Naive thymus-derived CD4-positive, alpha-beta T cell (primary cell): ENCODE data around the gene TMEM245. TPM values are rescaled to one million over a fixed set of nuclear protein-coding genes. Genes with fewer than 3 reads are reported as not detected.

Source experiments
- ATAC-seq: fragments of 150-1000 bp; cut with Tn5 transposase; 2 replicates; pipeline ENCODE4 v1.10.0; 2021; ENCODE audit warnings: mild to moderate bottlenecking, moderate library complexity
- CTCF ChIA-PET: fragments of 350-600 bp; sonication (Branson Sonifier 250); formaldehyde crosslinking; loops from one replicate; lab custom pipeline; 2021; ENCODE audit warnings: antibody characterized with exemption; lab: Charles Lee
- POLR2A ChIA-PET: fragments of 350-600 bp; sonication (Branson Sonifier 250); formaldehyde crosslinking; loops from one replicate; lab custom pipeline; 2021; ENCODE audit warnings: antibody characterized with exemption, inconsistent platforms; lab: Charles Lee
- DNase-seq, 9 donors: peaks; one replicate each; pipeline versions ENCODE4 v3.0.0 to v3.0.0-alpha.2; 2020 to 2022; ENCODE audit warnings: mixed read lengths in 1 of 9
- H3K27ac ChIP-seq: one replicate; pipeline ENCODE4 v1.7.0; 2013; ENCODE audit warnings: mild to moderate bottlenecking, low read depth, low read length, moderate library complexity
- H3K27me3 ChIP-seq, 2 donors: one replicate each; pipeline ENCODE4 v1.7.0; 2013; ENCODE audit warnings: low read length in 2 of 2, mild to moderate bottlenecking in 2 of 2, moderate library complexity in 2 of 2; ENCODE audit not compliant: control insufficient read depth in 2 of 2, insufficient read depth in 2 of 2
- H3K36me3 ChIP-seq, 3 experiments: 1 replicate in 2 of 3; 2 replicates in 1 of 3; pipeline ENCODE4 v1.7.0; 2013; ENCODE audit warnings: low read length in 3 of 3, mild to moderate bottlenecking in 3 of 3, moderate library complexity in 1 of 3; ENCODE audit not compliant: insufficient read depth in 3 of 3, control insufficient read depth in 2 of 3
- H3K4me1 ChIP-seq, 2 donors: one replicate each; pipeline ENCODE4 v1.7.0; 2013; ENCODE audit warnings: low read length in 2 of 2, mild to moderate bottlenecking in 2 of 2, moderate library complexity in 1 of 2; ENCODE audit not compliant: control insufficient read depth in 2 of 2, insufficient read depth in 2 of 2
- H3K4me3 ChIP-seq: 2 replicates; pipeline ENCODE4 v1.7.0; 2013; ENCODE audit warnings: mild to moderate bottlenecking, low read length
- H3K9me3 ChIP-seq, 3 experiments: 1 replicate in 2 of 3; 2 replicates in 1 of 3; pipeline ENCODE4 v1.7.0; 2013; ENCODE audit warnings: low read length in 3 of 3; ENCODE audit not compliant: control insufficient read depth in 2 of 3
- H3K27ac Mint-ChIP-seq, 9 donors: one replicate each; pipeline ENCODE4 v1.8.0; 2020 to 2022; ENCODE audit warnings: mixed read lengths in 9 of 9, mild to moderate bottlenecking in 8 of 9, moderate library complexity in 5 of 9, inconsistent platforms in 2 of 9
- H3K27me3 Mint-ChIP-seq, 5 donors: one replicate each; pipeline ENCODE4 v1.8.0; 2021 to 2022; ENCODE audit warnings: mixed read lengths in 5 of 5, mild to moderate bottlenecking in 1 of 5
- H3K36me3 Mint-ChIP-seq, 5 donors: one replicate each; pipeline ENCODE4 v1.8.0; 2020 to 2022; ENCODE audit warnings: mixed read lengths in 5 of 5, mild to moderate bottlenecking in 3 of 5, inconsistent platforms in 1 of 5
- H3K4me1 Mint-ChIP-seq, 7 donors: one replicate each; pipeline ENCODE4 v1.8.0; 2020 to 2022; ENCODE audit warnings: mixed read lengths in 7 of 7, mild to moderate bottlenecking in 3 of 7, inconsistent platforms in 1 of 7
- H3K4me3 Mint-ChIP-seq, 10 donors: one replicate each; pipeline ENCODE4 v1.8.0; 2020 to 2022; ENCODE audit warnings: mild to moderate bottlenecking in 10 of 10, mixed read lengths in 10 of 10, moderate library complexity in 6 of 10, inconsistent platforms in 2 of 10
- H3K9me3 Mint-ChIP-seq, 11 donors: one replicate each; pipeline ENCODE4 v1.8.0; 2020 to 2022; ENCODE audit warnings: mixed read lengths in 11 of 11, mild to moderate bottlenecking in 4 of 11, inconsistent platforms in 1 of 11, moderate library complexity in 1 of 11
- intact Hi-C, 2 donors: fragments of 100-400 bp; cut with micrococcal nuclease; formaldehyde crosslinking; loops; one replicate each; pipeline ENCODE4 v1.15.1; 2023
- polyA plus RNA-seq, 2 donors: library from polyadenylated mRNA; unstranded; fragments of 300-500 nt; fragmentation: Illumina TruSeq; gene quantifications; one replicate each; pipeline ENCODE4 v1.2.3, GENCODE V29; 2021
- total RNA-seq, 6 experiments: library from RNA in 5 of 6; stranded (reverse) in 5 of 6; gene quantifications; 1 replicate in 5 of 6; 2 replicates in 1 of 6; pipeline ENCODE4 v1.2.3 and lab custom pipeline; 2021 to 2026

Gene TMEM245
- total and polyA plus RNA-seq, 7 experiments from 2014 or later: 25.5 to 76.7 (median 29.2) TPM

DNA sequence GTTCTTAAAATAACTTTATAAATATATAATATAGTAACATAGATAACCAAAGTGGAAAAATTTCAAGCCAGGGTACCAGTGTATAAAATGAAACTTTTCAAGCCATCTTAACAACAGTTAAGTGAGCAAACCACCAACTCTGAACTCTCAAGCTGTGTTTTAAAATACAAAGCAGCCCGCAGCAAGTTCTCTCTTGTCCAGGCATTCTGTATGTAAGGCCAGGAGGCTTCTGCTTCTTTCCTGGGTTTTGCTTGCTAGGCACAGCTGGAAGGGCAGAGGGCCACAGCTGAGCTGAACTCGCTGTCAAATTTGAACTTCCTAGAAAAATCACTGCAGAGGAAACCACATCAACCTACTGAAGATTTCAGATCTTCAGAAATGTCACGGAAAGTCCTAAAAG lies 99.6 kb downstream of the TMEM245 start:
- DNase-seq (no peak), ATAC-seq (no peak)
- no peak overlapping the region for H3K4me3 ChIP-seq
- no peaks in the 10 kb centered on the region for H3K9me3 ChIP-seq
- intact Hi-C loops: no loop called here
- no peaks in the 10 kb centered on the region for H3K27me3 Mint-ChIP-seq
- no peaks in the 10 kb centered on the region for H3K27me3 ChIP-seq
- H3K9me3 Mint-ChIP-seq: no peaks in the 10 kb centered on the region
- no peaks in the 10 kb centered on the region for H3K4me1 ChIP-seq
- H3K4me3 Mint-ChIP-seq: no peak overlapping the region
- H3K4me1 Mint-ChIP-seq: peaks cover 0 to 15% (median 7%) of the 10 kb centered on the region in 7 donors
- H3K36me3 ChIP-seq: peaks cover 0 to 10% (median 0%) of the 10 kb centered on the region in 3 experiments
- H3K36me3 Mint-ChIP-seq: peaks cover 0 to 31% (median 11%) of the 10 kb centered on the region in 5 donors
- ChIA-PET POLR2A (interaction anchor here (0.6 to 0.7 kb wide), 2 partner anchors 70 to 1091 kb away, joined by 3 to 7 read pairs; no protein-coding TSS in a partner anchor), CTCF (interaction anchor here (0.7 kb wide), 1 partner anchor 1580 kb away, joined by 4 read pairs; no protein-coding TSS in a partner anchor)
- H3K27ac Mint-ChIP-seq: peak overlapping the region in 1 of 9 donors; percentile 62
- no peak overlapping the region for H3K27ac ChIP-seq

DNA sequence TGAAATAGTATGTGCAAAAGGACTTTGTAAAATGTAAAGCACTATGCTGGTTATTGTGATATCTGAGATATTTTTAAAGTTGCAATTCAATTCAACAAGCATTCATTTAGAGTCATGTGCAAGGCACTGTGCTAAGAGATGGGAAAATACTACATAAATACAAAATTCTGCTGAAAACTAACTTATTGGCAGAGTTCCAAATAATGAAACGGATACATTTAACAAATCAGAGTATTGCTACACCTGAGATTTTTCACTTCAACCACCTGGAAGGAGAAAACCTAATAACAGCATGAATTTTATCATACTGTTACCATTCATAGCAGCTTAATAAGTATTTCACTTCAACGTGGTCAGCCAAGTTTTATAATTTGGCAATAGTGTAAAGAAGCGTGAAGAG lies 100.3 kb downstream of the TMEM245 start:
- no peak overlapping the region for H3K4me3 Mint-ChIP-seq
- peaks cover 0 to 29% (median 11%) of the 10 kb centered on the region in 5 donors for H3K36me3 Mint-ChIP-seq
- H3K27me3 Mint-ChIP-seq: no peaks in the 10 kb centered on the region
- H3K9me3 ChIP-seq: no peaks in the 10 kb centered on the region
- ChIA-PET CTCF (interaction anchor here (0.7 kb wide), 1 partner anchor 1580 kb away, joined by 4 read pairs; no protein-coding TSS in a partner anchor), POLR2A (interaction anchor here (0.6 kb wide), 2 partner anchors 83 to 1092 kb away, joined by 3 to 7 read pairs; no protein-coding TSS in a partner anchor)
- intact Hi-C loops: loop anchor here (10.0 kb wide), 3 partner anchors 395 to 1235 kb away; partner anchors contain the start of gene TXN (in 1 of the 2)
- H3K4me1 Mint-ChIP-seq: peaks cover 0 to 15% (median 5%) of the 10 kb centered on the region in 7 donors
- no peak for DNase-seq
- ATAC-seq: no peak
- H3K36me3 ChIP-seq: peaks cover 0 to 10% (median 0%) of the 10 kb centered on the region in 3 experiments
- H3K4me3 ChIP-seq: no peak overlapping the region
- peaks cover 0 to 1% (median 0%) of the 10 kb centered on the region in 11 donors for H3K9me3 Mint-ChIP-seq
- no peaks in the 10 kb centered on the region for H3K4me1 ChIP-seq
- no peak overlapping the region for H3K27ac ChIP-seq
- H3K27me3 ChIP-seq: no peaks in the 10 kb centered on the region
- peak overlapping the region in 1 of 9 donors; percentile 2 for H3K27ac Mint-ChIP-seq

DNA sequence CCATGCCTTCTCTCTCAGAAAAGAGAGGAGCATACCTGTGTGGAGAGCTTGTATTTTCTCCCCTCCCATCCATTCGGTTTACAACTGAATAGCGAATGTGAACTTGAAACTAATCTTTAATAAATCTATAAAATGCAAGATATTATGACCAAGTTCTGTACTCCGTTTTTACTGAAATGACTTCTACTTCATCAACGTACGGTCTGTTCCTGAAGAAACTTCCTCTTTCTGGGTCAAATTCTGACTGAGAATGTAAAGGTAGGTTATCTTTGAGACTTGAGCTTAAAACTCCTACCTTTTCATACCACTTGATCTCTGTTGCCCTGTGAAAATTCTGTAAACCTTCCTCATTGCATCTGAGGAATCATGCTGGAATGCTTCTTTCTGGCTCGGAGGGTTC lies 102.3 kb downstream of the TMEM245 start:
- Histone ChIP-seq H3K27me3 (no peaks in the 10 kb centered on the region), H3K36me3 (peaks cover 0 to 7% (median 0%) of the 10 kb centered on the region in 3 experiments), H3K9me3 (no peaks in the 10 kb centered on the region), H3K27ac (no peak overlapping the region), H3K4me3 (no peak overlapping the region), H3K4me1 (peaks cover 0 to 6% of the 10 kb centered on the region in 2 donors)
- CTCF ChIA-PET: no interaction called here
- Mint-ChIP-seq H3K4me3 (no peak overlapping the region), H3K4me1 (peaks cover 7 to 19% (median 8%) of the 10 kb centered on the region in 7 donors), H3K27me3 (no peaks in the 10 kb centered on the region), H3K9me3 (peaks cover 0 to 3% (median 0%) of the 10 kb centered on the region in 11 donors), H3K36me3 (peaks cover 0 to 23% (median 9%) of the 10 kb centered on the region in 5 donors), H3K27ac (peak overlapping the region in 5 of 9 donors; percentile 30 to 81 (median 48))
- ATAC-seq (no peak), DNase-seq (no peak)
- POLR2A ChIA-PET: no interaction called here
- intact Hi-C loops: loop anchor here (10.0 kb wide), 3 partner anchors 397 to 1237 kb away; partner anchors contain the start of gene TXN (in 1 of the 2)

DNA sequence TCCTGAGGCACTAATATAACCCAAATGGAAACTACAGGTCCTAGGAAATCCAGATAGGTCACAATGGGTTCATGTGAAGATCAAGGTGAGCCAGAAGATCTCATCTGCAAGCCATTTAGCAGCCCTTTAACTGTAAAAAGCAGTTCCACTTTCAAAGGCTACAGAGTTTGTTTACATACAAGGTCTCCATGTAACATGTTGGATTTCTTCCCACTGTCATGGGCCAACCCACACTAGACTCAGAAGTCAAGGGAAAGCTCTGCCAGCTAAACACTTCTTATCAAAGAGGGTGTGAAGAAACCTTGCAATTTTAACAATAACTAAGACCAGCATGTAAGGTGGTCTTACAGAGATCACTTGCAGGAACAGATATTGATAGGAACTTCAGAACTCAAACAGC lies 102.7 kb downstream of the TMEM245 start:
- H3K27ac Mint-ChIP-seq: peak overlapping the region in 3 of 9 donors; percentile 31 to 48 (median 32)
- no peak overlapping the region for H3K4me3 Mint-ChIP-seq
- H3K4me3 ChIP-seq: no peak overlapping the region
- CTCF ChIA-PET: no interaction called here
- peaks cover 12 to 20% (median 13%) of the 10 kb centered on the region in 7 donors for H3K4me1 Mint-ChIP-seq
- peaks cover 0 to 4% (median 0%) of the 10 kb centered on the region in 5 donors for H3K27me3 Mint-ChIP-seq
- peaks cover 0 to 3% (median 0%) of the 10 kb centered on the region in 11 donors for H3K9me3 Mint-ChIP-seq
- DNase-seq: no peak
- H3K27ac ChIP-seq: no peak overlapping the region
- peaks cover 0 to 23% (median 9%) of the 10 kb centered on the region in 5 donors for H3K36me3 Mint-ChIP-seq
- peaks cover 1 to 10% of the 10 kb centered on the region in 2 donors for H3K4me1 ChIP-seq
- intact Hi-C loops: loop anchor here (10.0 kb wide), 3 partner anchors 398 to 1238 kb away; partner anchors contain the start of gene TXN (in 1 of the 2)
- no peaks in the 10 kb centered on the region for H3K9me3 ChIP-seq
- H3K36me3 ChIP-seq: peaks cover 0 to 7% (median 0%) of the 10 kb centered on the region in 3 experiments
- H3K27me3 ChIP-seq: no peaks in the 10 kb centered on the region
- no peak for ATAC-seq
- POLR2A ChIA-PET: interaction anchor here (0.6 kb wide), 1 partner anchor 61 kb away, joined by 3 read pairs; no protein-coding TSS in a partner anchor

DNA sequence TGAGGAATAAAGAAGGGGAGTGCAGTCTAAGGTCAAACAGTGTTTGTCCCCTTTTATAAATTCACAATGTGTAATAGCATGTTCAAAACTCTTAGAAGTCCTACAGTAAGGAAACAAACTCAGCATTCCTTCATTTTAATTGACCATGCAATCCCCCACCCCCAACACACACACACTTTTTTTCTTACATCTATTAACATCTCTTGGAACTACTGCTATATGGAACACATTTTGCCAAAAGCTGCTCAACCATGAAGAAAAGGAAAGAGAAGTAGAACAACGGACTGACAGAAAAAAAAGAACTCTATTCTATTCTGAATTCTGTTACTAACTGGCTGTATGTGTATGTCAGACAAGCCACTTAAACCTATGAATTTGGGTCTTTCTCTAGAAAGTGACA lies 103.6 kb downstream of the TMEM245 start:
- H3K27me3 ChIP-seq: no peaks in the 10 kb centered on the region
- peaks cover 17 to 30% (median 21%) of the 10 kb centered on the region in 7 donors for H3K4me1 Mint-ChIP-seq
- H3K27ac Mint-ChIP-seq: peak overlapping the region in 5 of 9 donors; percentile 8 to 69 (median 32)
- ATAC-seq (no peak), DNase-seq (no peak)
- H3K36me3 Mint-ChIP-seq: peaks cover 0 to 23% (median 9%) of the 10 kb centered on the region in 5 donors
- peaks cover 0 to 7% (median 0%) of the 10 kb centered on the region in 3 experiments for H3K36me3 ChIP-seq
- intact Hi-C loops: loop anchor here (10.0 kb wide), 3 partner anchors 399 to 1239 kb away; partner anchors contain the start of gene TXN (in 1 of the 2)
- peaks cover 6 to 13% of the 10 kb centered on the region in 2 donors for H3K4me1 ChIP-seq
- H3K4me3 ChIP-seq: no peak overlapping the region
- no peak overlapping the region for H3K4me3 Mint-ChIP-seq
- H3K27me3 Mint-ChIP-seq: peaks cover 0 to 12% (median 0%) of the 10 kb centered on the region in 5 donors
- no peak overlapping the region for H3K27ac ChIP-seq
- no peaks in the 10 kb centered on the region for H3K9me3 ChIP-seq
- H3K9me3 Mint-ChIP-seq: peaks cover 0 to 3% (median 0%) of the 10 kb centered on the region in 11 donors
- CTCF ChIA-PET: no interaction called here
- POLR2A ChIA-PET: no interaction called here

DNA sequence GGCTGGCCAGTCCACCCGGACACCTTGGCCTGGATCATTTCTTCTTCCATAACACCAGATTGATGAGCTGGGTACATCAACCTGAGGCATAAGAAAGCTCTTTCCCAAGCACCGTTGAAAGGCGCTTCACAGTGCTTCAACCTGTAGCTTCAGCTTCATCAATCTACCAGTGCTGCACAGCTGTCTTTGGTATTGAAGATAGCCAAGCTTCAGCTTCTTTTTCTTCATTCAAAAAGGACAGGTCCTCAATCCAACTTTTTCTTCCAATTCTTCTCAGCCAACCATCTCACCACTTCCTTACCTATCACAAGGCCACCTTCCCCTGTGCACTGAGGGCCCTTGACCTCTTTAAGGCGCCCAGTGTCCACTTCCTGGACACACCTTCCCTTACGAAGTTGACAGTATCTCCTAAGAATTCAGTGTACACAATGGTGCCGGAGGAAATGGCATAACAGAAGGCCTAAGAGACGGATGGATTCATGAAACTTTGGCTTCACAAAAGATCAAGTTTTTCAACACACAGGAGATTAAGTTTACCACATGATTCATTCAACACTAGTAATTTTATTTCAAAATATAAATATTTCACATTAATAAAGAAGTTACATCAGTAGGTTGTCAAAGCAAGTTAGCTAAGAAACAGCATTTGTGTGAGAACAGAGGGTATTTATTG lies 105.0 kb downstream of the TMEM245 start:
- intact Hi-C loops: loop anchor here (5.0 to 10.0 kb wide), 7 partner anchors 88 to 1732 kb away; partner anchors contain the start of genes RAD23B (in 2 of the 2) and TXN (in 1 of the 2)
- Mint-ChIP-seq H3K27ac (peak overlapping the region in 7 of 9 donors; percentile 69 to 94 (median 87)), H3K4me1 (peaks cover 17 to 34% (median 21%) of the 10 kb centered on the region in 7 donors), H3K9me3 (peaks cover 0 to 3% (median 0%) of the 10 kb centered on the region in 11 donors), H3K4me3 (peak overlapping the region in 6 of 10 donors; percentile 52 to 99 (median 91)), H3K27me3 (peaks cover 0 to 19% (median 0%) of the 10 kb centered on the region in 5 donors), H3K36me3 (peaks cover 0 to 10% (median 7%) of the 10 kb centered on the region in 5 donors)
- DNase-seq: no peak
- peaks cover 6 to 13% of the 10 kb centered on the region in 2 donors for H3K4me1 ChIP-seq
- H3K27ac ChIP-seq: peak overlapping the region; percentile 77
- H3K4me3 ChIP-seq: no peak overlapping the region
- peaks cover 0 to 5% (median 0%) of the 10 kb centered on the region in 3 experiments for H3K36me3 ChIP-seq
- H3K27me3 ChIP-seq: no peaks in the 10 kb centered on the region
- ChIA-PET POLR2A (interaction anchor here (0.5 to 1.3 kb wide), 4 partner anchors 9 to 1687 kb away, joined by 3 to 4 read pairs (median 4); no protein-coding TSS in a partner anchor), CTCF (no interaction called here)
- H3K9me3 ChIP-seq: no peaks in the 10 kb centered on the region
- no peak for ATAC-seq
